K562 (cell line): Measurements from ENCODE around the gene TTC38.

ENCODE experiments used
- CGGBP1 ChIP-seq: fragments of 250-450 bp; sonication (Bioruptor Pico); IDR thresholded peaks from 2 replicates; pipeline ENCODE4 v1.9.0; 2021; ENCODE audit warnings: mild to moderate bottlenecking
- CTCF ChIP-seq, 3 experiments: IDR thresholded peaks in 2 of 3; conservative IDR thresholded peaks in 1 of 3; 2 replicates each; pipeline ENCODE4 v1.5.1; 2011 to 2012; ENCODE audit warnings: low read length in 3 of 3, mild to moderate bottlenecking in 3 of 3, control low read depth in 2 of 3, improper control_type of control experiment in 1 of 3, inconsistent platforms in 1 of 3, low read depth in 1 of 3, mixed read lengths in 1 of 3, moderate library complexity in 1 of 3; ENCODE audit not compliant: insufficient read depth in 2 of 3
- EP300 ChIP-seq: IDR thresholded peaks from 2 replicates; pipeline ENCODE4 v1.6.1; 2012; ENCODE audit warnings: low read length, improper control_type of control experiment
- GABPA ChIP-seq: fragments of 200-800 bp; sonication (Bioruptor generic); conservative IDR thresholded peaks from 2 replicates; pipeline ENCODE4 v1.6.1; 2016; ENCODE audit warnings: low read depth, missing genetic modification characterization, missing compliant biosample characterization
- GTF2A2 ChIP-seq: IDR thresholded peaks from 2 replicates; pipeline ENCODE4 v1.6.1; 2016; ENCODE audit warnings: mild to moderate bottlenecking, missing genetic modification characterization, missing compliant biosample characterization
- PKNOX1 ChIP-seq: fragments of 450-650 bp; IDR thresholded peaks from 2 replicates; pipeline ENCODE4 v1.6.1; 2016
- POLR2A ChIP-seq: fragments of 450-650 bp; conservative IDR thresholded peaks from 2 replicates; pipeline ENCODE4 v1.6.1; 2016
- POLR2AphosphoS5 ChIP-seq: IDR thresholded peaks from 2 replicates; pipeline ENCODE4 v1.6.1; 2011; ENCODE audit warnings: mild to moderate bottlenecking, low read depth, low read length, moderate library complexity; ENCODE audit not compliant: control insufficient read depth, insufficient read depth
- REST ChIP-seq, 2 experiments: fragments of 450-650 bp; formaldehyde crosslinking in 1 of 2; IDR thresholded peaks; 2 replicates each; pipeline versions ENCODE4 v1.4.0 to v1.6.1; 2014 to 2020; ENCODE audit warnings: mild to moderate bottlenecking in 2 of 2, borderline replicate concordance in 1 of 2, low read depth in 1 of 2
- ZNF449 ChIP-seq: fragments of 250-450 bp; sonication (Bioruptor Pico); IDR thresholded peaks from 2 replicates; pipeline ENCODE4 v1.8.0; 2022; ENCODE audit warnings: moderate library complexity, mild to moderate bottlenecking, inconsistent platforms
- ZNF518B ChIP-seq: fragments of 250-450 bp; sonication (Bioruptor Pico); IDR thresholded peaks from 2 replicates; pipeline ENCODE4 v1.5.0; 2021; ENCODE audit warnings: mild to moderate bottlenecking, moderate library complexity

GRCh38 chr22:46289244-46289891 lies 21.6 kb downstream of the TTC38 start:
- TF ChIP-seq CTCF (IDR thresholded peaks at IDR 0.05 in 2 of 3, conservative IDR thresholded peaks at IDR 0.05 in 1 of 3; ENCODE audit: insufficient read depth in 2 of 3, low read depth in 1 of 3, low read length in 3 of 3) (no peak), CGGBP1 (CRISPR knock-in tag) (no peak), PKNOX1 (no peak), GTF2A2 (no peak), POLR2A (no peak; the same call in 1 of the 2 replicates), POLR2AphosphoS5 (no peak), REST (IDR thresholded peaks at IDR 0.05; ENCODE audit: borderline replicate concordance) (no peak), REST (CRISPR knock-in tag; IDR thresholded peaks at IDR 0.05; ENCODE audit: low read depth) (no peak), GABPA (tag) (no peak), ZNF518B (no peak), EP300 (no peak), ZNF449 (CRISPR knock-in tag) (no peak)
